ENCODE measurements around the gene DPP6.
"Not testable (repeated sequence)": the region's sequence is repeated elsewhere in the genome, so short reads cannot be mapped to it uniquely, and the experiment has no call there.

DPP6 gene

GRCh38 chr7:154051643-154052529 lies at the start of gene DPP6:
Gene DPP6, plus strand, starts transcription at chr7:154052398.
- not testable (repeated sequence) for DNase-seq (ENCODE audit: low spot score)

GRCh38 chr7:154009423-154009911 lies 42.7 kb upstream of the DPP6 start:
- DNase-seq (ENCODE audit: low spot score): not testable (repeated sequence)

GRCh38 chr7:154010726-154011568 lies 41.3 kb upstream of the DPP6 start:
- not testable (repeated sequence) for DNase-seq (ENCODE audit: low spot score)

- not testable (repeated sequence) for DNase-seq (ENCODE audit: low spot score)
These were observed 39.4 kb upstream of the DPP6 start for GRCh38 chr7:154012800-154013199.

- DNase-seq (ENCODE audit: low spot score): not testable (repeated sequence)
These were observed 36.6 kb upstream of the DPP6 start for GRCh38 chr7:154015636-154016035.

GRCh38 chr7:154018354-154018753 lies 33.8 kb upstream of the DPP6 start:
- DNase-seq (ENCODE audit: low spot score): not testable (repeated sequence)

GRCh38 chr7:154027805-154028204 lies 24.4 kb upstream of the DPP6 start:
- DNase-seq (ENCODE audit: low spot score): not testable (repeated sequence)

GRCh38 chr7:154030476-154031080 lies 21.6 kb upstream of the DPP6 start:
- DNase-seq (ENCODE audit: low spot score): not testable (repeated sequence)

- not testable (repeated sequence) for DNase-seq (ENCODE audit: low spot score)
These were observed 12.6 kb upstream of the DPP6 start for GRCh38 chr7:154039466-154040165.

- DNase-seq (ENCODE audit: low spot score): not testable (repeated sequence)
These were observed 1.8 kb upstream of the DPP6 start for GRCh38 chr7:154050394-154050793.

- DNase-seq (ENCODE audit: low spot score): not testable (repeated sequence)
These were observed 1.1 kb upstream of the DPP6 start for GRCh38 chr7:154051006-154051642.

- not testable (repeated sequence) for DNase-seq (ENCODE audit: low spot score)
These were observed 493 bp downstream of the DPP6 start for GRCh38 chr7:154052530-154053252.

GRCh38 chr7:154053466-154054312 lies 1.5 kb downstream of the DPP6 start:
- DNase-seq (ENCODE audit: low spot score): not testable (repeated sequence)

- not testable (repeated sequence) for DNase-seq (ENCODE audit: low spot score)
These were observed 2.5 kb downstream of the DPP6 start for GRCh38 chr7:154054664-154055063.

- not testable (repeated sequence) for DNase-seq (ENCODE audit: low spot score)
These were observed 3.4 kb downstream of the DPP6 start for GRCh38 chr7:154055491-154056106.

GRCh38 chr7:154058783-154059182 lies 6.6 kb downstream of the DPP6 start:
- not testable (repeated sequence) for DNase-seq (ENCODE audit: low spot score)

- not testable (repeated sequence) for DNase-seq (ENCODE audit: low spot score)
These were observed 8.4 kb downstream of the DPP6 start for GRCh38 chr7:154060551-154060950.

- not testable (repeated sequence) for DNase-seq (ENCODE audit: low spot score)
These were observed 19.6 kb downstream of the DPP6 start for GRCh38 chr7:154071833-154072232.

Measured in AG08395 (cell line).